HG03432 (cell line): Measurements from ENCODE around the gene UBE4A.

Source experiments
- ATAC-seq: cut with Tn5 transposase; IDR thresholded peaks from one replicate; pipeline ENCODE4 v1.9.1; 2021; ENCODE audit warnings: mild to moderate bottlenecking, moderate library complexity; ENCODE audit not compliant: unreplicated experiment

Gene UBE4A, protein sequence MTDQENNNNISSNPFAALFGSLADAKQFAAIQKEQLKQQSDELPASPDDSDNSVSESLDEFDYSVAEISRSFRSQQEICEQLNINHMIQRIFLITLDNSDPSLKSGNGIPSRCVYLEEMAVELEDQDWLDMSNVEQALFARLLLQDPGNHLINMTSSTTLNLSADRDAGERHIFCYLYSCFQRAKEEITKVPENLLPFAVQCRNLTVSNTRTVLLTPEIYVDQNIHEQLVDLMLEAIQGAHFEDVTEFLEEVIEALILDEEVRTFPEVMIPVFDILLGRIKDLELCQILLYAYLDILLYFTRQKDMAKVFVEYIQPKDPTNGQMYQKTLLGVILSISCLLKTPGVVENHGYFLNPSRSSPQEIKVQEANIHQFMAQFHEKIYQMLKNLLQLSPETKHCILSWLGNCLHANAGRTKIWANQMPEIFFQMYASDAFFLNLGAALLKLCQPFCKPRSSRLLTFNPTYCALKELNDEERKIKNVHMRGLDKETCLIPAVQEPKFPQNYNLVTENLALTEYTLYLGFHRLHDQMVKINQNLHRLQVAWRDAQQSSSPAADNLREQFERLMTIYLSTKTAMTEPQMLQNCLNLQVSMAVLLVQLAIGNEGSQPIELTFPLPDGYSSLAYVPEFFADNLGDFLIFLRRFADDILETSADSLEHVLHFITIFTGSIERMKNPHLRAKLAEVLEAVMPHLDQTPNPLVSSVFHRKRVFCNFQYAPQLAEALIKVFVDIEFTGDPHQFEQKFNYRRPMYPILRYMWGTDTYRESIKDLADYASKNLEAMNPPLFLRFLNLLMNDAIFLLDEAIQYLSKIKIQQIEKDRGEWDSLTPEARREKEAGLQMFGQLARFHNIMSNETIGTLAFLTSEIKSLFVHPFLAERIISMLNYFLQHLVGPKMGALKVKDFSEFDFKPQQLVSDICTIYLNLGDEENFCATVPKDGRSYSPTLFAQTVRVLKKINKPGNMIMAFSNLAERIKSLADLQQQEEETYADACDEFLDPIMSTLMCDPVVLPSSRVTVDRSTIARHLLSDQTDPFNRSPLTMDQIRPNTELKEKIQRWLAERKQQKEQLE

DNA sequence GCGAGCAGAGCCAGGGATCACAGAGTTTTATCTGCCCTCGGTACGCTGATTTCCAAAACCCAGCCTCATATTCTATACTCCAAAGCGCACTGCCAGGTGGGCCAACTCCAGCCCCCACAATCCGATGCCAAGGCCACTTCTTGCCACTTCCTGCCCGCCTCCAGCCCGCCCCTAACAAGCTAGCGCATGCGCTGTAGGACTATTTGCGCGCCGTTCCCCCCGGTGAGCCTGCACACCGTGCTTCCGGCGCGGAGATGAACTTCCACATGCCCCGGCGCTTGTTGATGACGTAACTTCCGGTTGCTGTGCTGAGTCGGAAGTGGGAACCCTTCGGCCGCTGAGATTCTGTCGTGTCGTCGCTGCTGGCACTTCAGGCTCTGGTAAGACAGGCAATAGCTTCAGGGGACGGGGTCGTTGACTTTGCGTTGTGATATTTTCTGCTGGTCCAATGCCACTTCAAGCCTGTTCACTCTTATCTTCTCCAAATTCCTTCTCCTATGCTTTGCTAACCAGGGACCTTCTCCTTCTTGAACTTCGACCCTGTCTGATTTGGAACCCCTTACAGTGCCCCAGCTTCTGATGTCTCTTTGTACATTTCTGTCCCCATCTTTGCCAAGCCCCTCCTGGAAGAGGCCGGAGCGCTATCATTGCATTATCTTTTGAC, at the start of gene UBE4A:
TSS of gene UBE4A (plus strand) at position 306 of the 664 bp plus-strand sequence. CDS start 5,481 bp downstream, outside the sequence.
- peak; percentile 91 for ATAC-seq

DNA sequence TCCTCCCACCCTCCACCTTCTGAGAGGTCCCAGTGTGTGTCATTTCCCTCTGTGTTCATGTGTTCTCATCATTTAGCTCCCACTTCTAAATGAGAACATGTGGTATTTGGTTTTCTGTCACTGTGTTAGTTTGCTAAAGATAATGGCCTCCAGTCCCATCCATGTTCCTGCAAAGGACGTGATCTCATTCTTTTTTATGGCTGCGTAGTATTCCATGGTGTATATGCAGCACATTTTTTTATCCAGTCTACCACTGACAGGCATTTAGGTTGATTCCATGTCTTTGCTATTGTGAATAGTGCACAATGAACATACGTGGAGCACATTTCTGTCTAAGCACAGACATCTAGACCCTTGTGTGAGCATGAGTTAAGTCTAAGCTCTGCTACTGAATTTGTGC, 49.1 kb upstream of the UBE4A start:
- no peak for ATAC-seq

DNA sequence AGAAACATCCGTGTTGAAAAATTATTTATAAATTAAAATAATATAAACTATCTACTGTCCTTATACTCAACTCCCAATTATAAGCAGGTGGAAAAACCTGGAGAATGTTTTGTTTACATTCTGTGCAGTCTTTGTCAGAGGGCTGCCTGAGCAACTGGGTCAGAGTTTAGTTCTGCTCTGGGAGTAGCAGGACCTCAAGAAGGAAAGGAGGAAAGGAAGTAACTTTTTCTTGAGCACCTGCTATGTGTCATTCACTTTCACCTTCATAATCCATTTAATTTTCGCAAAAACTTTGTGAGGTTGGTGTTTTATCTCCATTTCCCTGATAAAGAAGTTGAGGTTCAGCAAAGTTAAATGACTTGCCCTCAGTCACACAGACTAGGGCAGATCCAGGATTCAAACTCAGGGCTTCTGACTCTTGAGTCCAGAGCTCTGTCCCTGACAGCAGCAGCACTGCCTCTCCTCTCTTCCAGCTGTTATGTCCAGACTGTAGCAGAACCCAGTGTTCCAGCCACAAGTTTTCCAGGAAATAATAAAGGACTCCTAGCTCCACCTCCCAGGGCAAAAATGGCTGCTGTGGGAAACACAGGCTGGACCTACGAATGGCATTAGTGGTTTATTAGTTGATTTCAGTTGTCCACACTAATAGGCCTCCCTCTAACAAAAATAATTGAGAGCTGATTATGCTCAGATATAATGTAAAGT, 48.5 kb upstream of the UBE4A start:
- ATAC-seq, result no peak

DNA sequence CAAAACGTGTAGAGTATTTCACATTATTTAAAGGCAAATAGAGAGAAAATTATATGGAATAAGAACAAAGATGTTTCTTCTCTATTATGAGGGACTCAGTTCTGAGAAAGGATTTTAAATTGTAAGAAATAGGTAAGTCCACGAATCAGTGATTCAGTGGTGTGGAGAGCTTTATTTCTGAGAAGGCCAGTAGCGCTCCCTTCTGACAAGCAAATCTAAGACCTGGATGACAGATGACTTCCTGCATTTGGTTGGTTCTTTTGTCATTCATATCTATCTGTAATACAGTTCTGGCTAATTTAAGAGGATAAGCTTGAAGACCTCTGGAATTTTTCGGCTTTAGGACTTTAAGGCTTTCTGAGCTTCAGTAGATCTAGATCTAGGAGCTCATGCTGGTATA, 47.9 kb upstream of the UBE4A start:
- no peak for ATAC-seq

GRCh38 chr11:118312328-118312727, 47.1 kb upstream of the UBE4A start:
- no peak for ATAC-seq

GRCh38 chr11:118313242-118313641, 46.2 kb upstream of the UBE4A start:
- ATAC-seq, result no peak

- no peak for ATAC-seq
Observed at GRCh38 chr11:118314988-118315411, 44.4 kb upstream of the UBE4A start.

DNA sequence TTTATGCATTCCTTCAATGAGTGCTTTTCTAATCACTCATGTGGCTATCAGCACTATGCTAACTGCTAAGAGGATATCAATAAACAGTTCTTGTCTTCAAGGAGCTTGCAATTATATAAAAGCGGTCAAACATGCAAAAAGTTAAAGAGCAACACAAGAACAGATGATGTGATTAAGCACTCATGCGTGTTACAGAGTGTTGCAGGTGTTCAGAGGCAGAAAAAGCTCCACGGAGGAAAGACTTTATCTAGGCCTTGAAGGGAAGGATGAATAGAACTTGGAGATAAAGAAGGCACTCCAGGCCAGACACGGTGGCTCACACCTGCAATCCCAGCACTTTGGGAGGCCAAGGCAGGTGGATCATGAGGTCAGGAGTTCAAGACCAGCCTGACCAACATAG, 41.3 kb upstream of the UBE4A start:
- ATAC-seq, result no peak

GRCh38 chr11:118318581-118319336, 40.6 kb upstream of the UBE4A start:
- no peak for ATAC-seq

DNA sequence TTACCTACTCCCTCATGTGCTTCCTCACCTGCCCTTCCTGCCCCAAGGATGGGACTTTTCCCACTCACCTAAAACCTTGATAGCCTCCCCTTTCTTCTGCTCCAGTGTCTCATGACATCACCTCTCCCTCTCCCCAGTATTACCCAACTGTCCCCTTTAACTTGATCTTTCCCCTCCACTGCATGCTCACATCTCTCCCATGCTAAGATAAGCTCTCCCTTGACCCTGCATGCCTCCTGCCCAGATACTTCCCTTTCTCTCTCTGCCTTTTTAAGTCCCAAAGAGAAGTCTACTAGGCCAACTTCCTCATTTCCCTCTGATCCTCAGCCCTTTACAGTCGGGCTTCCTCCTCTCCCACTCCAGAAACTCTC, 40.1 kb upstream of the UBE4A start:
- ATAC-seq, result no peak

DNA sequence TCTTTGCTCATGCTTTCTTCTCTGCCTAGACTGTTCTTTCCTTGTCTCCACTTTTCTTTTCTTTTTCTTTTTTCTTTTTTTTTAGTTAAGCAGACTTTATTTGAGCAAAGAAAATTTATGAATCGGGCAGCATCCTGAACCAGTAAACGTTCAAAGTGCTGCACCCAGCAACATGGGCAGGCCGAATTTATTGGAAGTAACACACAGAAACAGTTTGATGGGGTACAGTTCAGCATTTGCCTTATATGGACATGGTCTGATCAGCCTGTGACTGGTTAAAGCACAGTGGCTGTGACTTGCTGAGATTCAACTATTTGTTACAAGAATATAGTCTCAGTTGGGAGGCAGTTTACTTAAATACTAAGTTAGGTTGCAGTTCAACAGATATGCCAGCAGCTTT, 38.9 kb upstream of the UBE4A start:
- ATAC-seq, result no peak

DNA sequence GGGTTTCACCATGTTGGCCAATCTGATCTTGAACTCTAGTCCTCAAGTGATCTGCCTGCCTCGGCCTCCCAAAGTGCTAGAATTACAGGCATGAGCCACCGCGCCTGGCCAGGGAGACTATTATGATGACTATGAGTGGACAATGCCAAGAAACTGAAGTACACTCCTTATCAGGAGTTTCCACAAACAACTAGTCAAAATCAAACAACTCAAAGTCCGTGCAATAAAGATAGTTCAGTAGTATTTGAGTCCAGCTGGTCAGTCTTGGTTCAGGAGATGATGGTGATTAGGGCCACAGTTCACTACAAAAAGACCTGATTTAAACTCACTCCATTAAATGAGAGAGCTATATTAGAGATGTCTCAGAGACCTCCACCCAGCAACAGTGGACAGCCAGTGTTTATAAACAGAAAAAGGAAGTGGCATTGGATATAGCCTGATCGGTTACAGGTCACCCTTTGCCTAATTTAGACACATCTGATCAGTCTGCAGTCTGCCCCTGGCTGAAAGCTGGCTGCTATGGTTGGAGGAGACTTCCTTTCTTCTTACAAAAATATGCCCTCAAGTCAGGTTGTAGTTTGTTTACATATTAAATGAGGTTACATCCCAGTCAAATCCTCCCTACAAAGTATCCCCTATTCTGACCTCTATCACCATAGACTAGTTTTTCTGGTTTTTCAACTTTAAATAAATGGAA, 37.9 kb upstream of the UBE4A start:
- no peak for ATAC-seq

- ATAC-seq, result no peak
Observed at GRCh38 chr11:118322721-118323120, 36.7 kb upstream of the UBE4A start.

GRCh38 chr11:118325283-118325682, 34.1 kb upstream of the UBE4A start:
- no peak for ATAC-seq

- no peak for ATAC-seq
Observed at GRCh38 chr11:118328745-118329144, 30.7 kb upstream of the UBE4A start.

DNA sequence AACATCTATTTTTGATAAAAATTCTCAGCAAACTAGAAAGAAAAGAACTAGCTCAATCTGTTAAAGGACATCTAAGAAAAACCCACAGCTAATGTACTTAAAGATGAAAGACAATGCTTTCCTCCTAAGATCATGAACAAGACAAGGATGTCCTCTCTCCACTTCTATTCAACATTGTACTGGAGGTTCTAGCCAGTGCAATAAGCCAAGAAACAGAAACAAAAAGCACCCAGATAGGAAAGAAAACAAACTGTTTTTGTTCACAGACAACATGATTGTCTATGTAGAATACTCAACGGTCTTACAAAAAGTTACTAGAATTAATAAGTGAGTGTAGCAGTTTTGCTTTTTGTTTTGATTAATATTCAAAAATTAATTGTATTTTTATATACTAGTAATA, 24.7 kb upstream of the UBE4A start:
- ATAC-seq, result no peak

DNA sequence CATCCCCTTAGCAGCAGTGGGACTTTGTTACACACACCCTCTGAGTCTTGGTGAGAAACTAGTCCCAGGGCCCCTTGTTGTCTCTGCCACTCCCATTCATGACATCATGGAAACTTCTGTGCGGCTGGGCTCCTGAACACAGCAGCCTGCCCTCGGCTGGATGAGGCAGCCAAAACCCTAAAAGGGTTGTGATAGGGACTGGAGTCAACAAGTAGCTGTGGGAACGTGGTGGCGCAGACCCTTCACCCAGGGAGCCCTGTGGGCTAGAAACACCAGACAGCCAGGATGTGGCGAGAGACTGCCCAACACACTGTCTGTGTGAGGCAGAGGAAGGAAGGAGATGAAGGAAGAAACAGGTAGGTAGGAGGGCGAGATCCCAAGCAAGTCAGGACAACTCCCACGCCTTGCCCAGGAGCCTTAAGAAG, 20.8 kb upstream of the UBE4A start:
- ATAC-seq, result no peak

- ATAC-seq, result no peak
Observed at GRCh38 chr11:118339281-118339961, 20.0 kb upstream of the UBE4A start.

GRCh38 chr11:118340449-118340848, 19.0 kb upstream of the UBE4A start:
- no peak for ATAC-seq
